Endothelial cell of umbilical vein (primary cell): ENCODE measurements around the gene MYO1F. TPM values are rescaled to one million over a fixed set of nuclear protein-coding genes. Genes with fewer than 3 reads are reported as not detected.
A peak's percentile ranks its signal among the peaks of the same experiment; 100 is the strongest.

Experiments
- BruUV-seq: library from RNA; stranded (reverse); fragments of 400-500 nt; replicated peaks from 2 replicates; lab custom pipeline; 2021; lab: Mats Ljungman, UMichigan
- CTCF ChIA-PET: fragments of 300-600, 350-600 bp; sonication (Branson Sonifier 250); formaldehyde crosslinking; loops from one replicate; lab custom pipeline; 2021; ENCODE audit warnings: antibody characterized with exemption, inconsistent platforms; lab: Charles Lee
- POLR2A ChIA-PET: fragments of 300-600, 350-600 bp; sonication (Branson Sonifier 250); formaldehyde crosslinking; loops from one replicate; lab custom pipeline; 2021; ENCODE audit warnings: antibody characterized with exemption, inconsistent platforms; lab: Charles Lee
- DNase-seq: peaks from one replicate; pipeline ENCODE4 v3.0.0-alpha.2; 2011; ENCODE audit warnings: low read depth, low spot score
- FAIRE-seq: peaks from 2 replicates; lab custom pipeline; 2011; peaks lifted over from hg19 to GRCh38; lab: Jason Lieb, UNC
- H2AFZ ChIP-seq: 2 replicates; pipeline ENCODE4 v1.6.0; 2012; ENCODE audit warnings: low read depth, low read length, control low read depth, inconsistent platforms
- H3K27ac ChIP-seq: 2 replicates; pipeline ENCODE4 v1.5.1; 2011; ENCODE audit warnings: low read depth, mild to moderate bottlenecking, control low read depth, low read length, moderate library complexity; ENCODE audit not compliant: insufficient read depth
- H3K27me3 ChIP-seq, 2 experiments: 2 replicates each; pipeline versions ENCODE4 v1.6.0 to v1.6.1; 2011; ENCODE audit warnings: low read length in 2 of 2, mixed read lengths in 1 of 2; ENCODE audit not compliant: control insufficient read depth in 2 of 2, insufficient read depth in 2 of 2
- H3K36me3 ChIP-seq, 2 experiments: 2 replicates in 1 of 2; 3 replicates in 1 of 2; pipeline ENCODE4 v1.5.1; 2011; ENCODE audit warnings: low read length in 2 of 2, mild to moderate bottlenecking in 1 of 2, moderate library complexity in 1 of 2; ENCODE audit not compliant: control insufficient read depth in 2 of 2, insufficient read depth in 2 of 2; ENCODE audit errors: extremely low read depth in 1 of 2
- H3K4me1 ChIP-seq: 3 replicates; pipeline ENCODE4 v1.5.1; 2011; ENCODE audit warnings: mild to moderate bottlenecking, low read length; ENCODE audit not compliant: control insufficient read depth, insufficient read depth; ENCODE audit errors: extremely low read depth
- H3K4me2 ChIP-seq: 2 replicates; pipeline ENCODE4 v1.6.1; 2011; ENCODE audit warnings: low read length, control low read depth, mixed read lengths; ENCODE audit not compliant: insufficient read depth
- H3K4me3 ChIP-seq, 3 experiments: fragments of 200-600 bp in 1 of 3; sonication (generic), shearing (Covaris generic) in 1 of 3; replicated peaks in 1 of 3; 2 replicates each; pipeline ENCODE4 v1.5.1; 2011 to 2016; ENCODE audit warnings: control low read depth in 3 of 3, low read length in 3 of 3, mild to moderate bottlenecking in 2 of 3, inconsistent platforms in 1 of 3, low read depth in 1 of 3, moderate library complexity in 1 of 3; ENCODE audit not compliant: insufficient read depth in 1 of 3
- H3K79me2 ChIP-seq: 2 replicates; pipeline ENCODE4 v1.6.0; 2012; ENCODE audit warnings: low read length, inconsistent platforms; ENCODE audit not compliant: control insufficient read depth, insufficient read depth
- H3K9ac ChIP-seq: replicated peaks from 2 replicates; pipeline ENCODE3; 2011; ENCODE audit warnings: low read length, control low read depth; ENCODE audit not compliant: insufficient read depth; ENCODE audit errors: extremely low read depth
- H3K9me1 ChIP-seq: replicated peaks from 3 replicates; pipeline ENCODE4 v1.6.0; 2011; ENCODE audit warnings: mild to moderate bottlenecking, low read length; ENCODE audit not compliant: control insufficient read depth, insufficient read depth; ENCODE audit errors: extremely low read depth
- H3K9me3 ChIP-seq: replicated peaks from 2 replicates; pipeline ENCODE4 v1.5.1; 2012; ENCODE audit warnings: low read length, inconsistent platforms; ENCODE audit not compliant: control insufficient read depth, insufficient read depth
- H4K20me1 ChIP-seq: replicated peaks from 2 replicates; pipeline ENCODE3; 2011; ENCODE audit warnings: mild to moderate bottlenecking, low read length; ENCODE audit not compliant: control insufficient read depth, insufficient read depth; ENCODE audit errors: extremely low read depth
- CTCF ChIP-seq, 2 donors: IDR thresholded peaks; 1 replicate in 1 of 2; 2 replicates in 1 of 2; pipeline ENCODE4 v1.5.1; 2011; ENCODE audit warnings: low read length in 2 of 2, mild to moderate bottlenecking in 2 of 2, moderate library complexity in 2 of 2, control low read depth in 1 of 2, inconsistent platforms in 1 of 2, low read depth in 1 of 2; ENCODE audit not compliant: insufficient read depth in 1 of 2; ENCODE audit errors: extremely low read depth in 1 of 2
- EZH2 ChIP-seq: IDR thresholded peaks from 2 replicates; pipeline ENCODE4 v1.6.1; 2012; ENCODE audit warnings: borderline replicate concordance, low read depth, mild to moderate bottlenecking, moderate library complexity, low read length, inconsistent platforms; ENCODE audit not compliant: severe bottlenecking
- FOS ChIP-seq: IDR thresholded peaks from 2 replicates; pipeline ENCODE4 v1.6.1; 2011; ENCODE audit warnings: mild to moderate bottlenecking, low read length, moderate library complexity, borderline replicate concordance; ENCODE audit not compliant: insufficient read depth
- GATA2 ChIP-seq: IDR thresholded peaks from 2 replicates; pipeline ENCODE4 v1.7.0; 2011; ENCODE audit warnings: low read depth, mild to moderate bottlenecking, moderate library complexity, mixed read lengths, low read length; ENCODE audit not compliant: insufficient read length, insufficient read depth
- JUN ChIP-seq: IDR thresholded peaks from 2 replicates; pipeline ENCODE4 v1.6.1; 2011; ENCODE audit warnings: borderline replicate concordance, low read depth; ENCODE audit not compliant: insufficient read length, insufficient read depth
- MAX ChIP-seq: IDR thresholded peaks from 2 replicates; pipeline ENCODE4 v1.6.1; 2011; ENCODE audit not compliant: insufficient read depth, insufficient read length
- MYC ChIP-seq: IDR thresholded peaks from one replicate; pipeline ENCODE4 v1.6.1; 2011; ENCODE audit warnings: mild to moderate bottlenecking, low read depth, low read length
- POLR2A ChIP-seq: IDR thresholded peaks from 2 replicates; pipeline ENCODE4 v1.6.1; 2012; ENCODE audit warnings: low read depth, mild to moderate bottlenecking, control low read depth, low read length
- POLR2AphosphoS5 ChIP-seq: IDR thresholded peaks from 2 replicates; pipeline ENCODE4 v1.6.1; 2012; ENCODE audit warnings: low read depth, mild to moderate bottlenecking, control low read depth, low read length, moderate library complexity; ENCODE audit not compliant: insufficient read depth
- dilution Hi-C: fragments of 300-500 bp; cut with MboI; formaldehyde crosslinking; loops from one replicate; pipeline ENCODE4 v1.15.0; 2019; ENCODE audit warnings: low sequenced_read_pairs; ENCODE audit not compliant: extremely low pct_ligation_motif_present
- intact Hi-C: fragments of 100-400 bp; cut with micrococcal nuclease; formaldehyde crosslinking; loops from one replicate; pipeline ENCODE4 v1.10.0; 2022
- polyA plus RNA-seq, 4 experiments: library from polyadenylated mRNA; depleted of rRNA in 3 of 4; stranded (reverse) in 3 of 4; unstranded in 1 of 4; fragments of >200 nt; gene quantifications; 2 replicates each; pipeline versions ENCODE4 v1.2.1 to v1.2.3, GENCODE V29; 2011 to 2012; ENCODE audit warnings: missing spikeins in 1 of 4
- total RNA-seq: library from RNA; stranded (reverse); gene quantifications from 2 replicates; pipeline ENCODE4 v1.2.3, GENCODE V29; 2021

The MYO1F gene
- total and polyA plus RNA-seq, 2 donors (not counting 3 experiments of a cell fraction or from before 2014, with no cell fraction given): 0.22 to 0.39 TPM

- TF ChIP-seq JUN: no peak
- no peak for TF ChIP-seq MYC
- no peak for TF ChIP-seq FOS
- peak; percentile 38 for TF ChIP-seq POLR2A
- no peaks in the 10 kb centered on the region for H3K4me1 ChIP-seq
- no peak overlapping the region for H3K9ac ChIP-seq
- H2AFZ ChIP-seq: peak overlapping the region; percentile 14
- FAIRE-seq (peak; percentile 63), DNase-seq (peak; percentile 86)
- ChIA-PET CTCF (interaction anchor here (0.8 to 1.9 kb wide), 5 partner anchors 11 to 49 kb away, joined by 3 to 7 read pairs (median 6); no protein-coding TSS in a partner anchor), POLR2A (no interaction called here)
- H3K79me2 ChIP-seq: no peaks in the 10 kb centered on the region
- peaks cover 0 to 3% of the 10 kb centered on the region in 2 experiments for H3K27me3 ChIP-seq
- BruUV-seq: no TSS peak
- no peak overlapping the region for H3K27ac ChIP-seq
- intact Hi-C loops: no loop called here
- no peak overlapping the region for H3K4me3 ChIP-seq
- peak overlapping the region; percentile 37 for H3K4me2 ChIP-seq
- H3K9me3 ChIP-seq: peaks cover 5% of the 10 kb centered on the region
- H3K36me3 ChIP-seq: no peaks in the 10 kb centered on the region
- H4K20me1 ChIP-seq: no peaks in the 10 kb centered on the region
- H3K9me1 ChIP-seq: no peaks in the 10 kb centered on the region
- dilution Hi-C loops: loop anchor here (10.0 kb wide), 1 partner anchor 68 kb away; no protein-coding TSS in a partner anchor
These were observed 15.2 kb upstream of the MYO1F start for GRCh38 chr19:8592231-8593009.

DNA sequence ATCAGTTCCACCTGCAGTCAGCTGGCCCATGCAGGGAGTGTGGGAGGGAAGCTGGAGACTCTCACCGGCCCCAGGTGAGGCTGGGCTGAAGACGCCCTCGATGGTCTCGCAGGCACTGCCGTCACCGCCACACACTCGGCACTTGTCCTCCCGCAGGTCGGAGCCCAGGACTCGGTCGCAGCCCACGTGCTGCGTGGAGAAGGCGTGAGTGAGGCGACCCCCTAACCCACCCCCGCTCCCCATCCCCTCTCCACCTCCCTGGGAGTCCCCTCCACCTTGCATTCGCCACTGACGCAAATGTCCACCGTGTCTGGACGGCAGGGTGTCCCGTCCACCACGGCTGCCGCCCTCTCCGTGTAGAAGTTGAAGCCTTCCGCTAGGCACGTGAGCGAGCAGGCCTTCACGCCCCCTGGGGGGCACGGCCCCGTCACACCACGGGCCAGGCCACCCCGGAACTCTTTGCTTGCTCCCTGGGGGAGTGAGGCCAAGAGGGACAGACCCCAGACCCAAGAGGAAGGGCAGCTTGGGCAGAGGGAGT lies 12.0 kb upstream of the MYO1F start:
- FAIRE-seq (no peak), DNase-seq (no peak)
- no peak overlapping the region for H3K27ac ChIP-seq
- no peaks in the 10 kb centered on the region for H4K20me1 ChIP-seq
- ChIA-PET POLR2A (no interaction called here), CTCF (interaction anchor here (2.8 kb wide), 1 partner anchor 10 kb away, joined by 15 read pairs; no protein-coding TSS in a partner anchor)
- TF ChIP-seq POLR2A (no peak), JUN (no peak), FOS (no peak), EZH2 (no peak), POLR2AphosphoS5 (no peak), CTCF (IDR thresholded peaks at IDR 0.05; ENCODE audit: extremely low read depth in 1 of 2, insufficient read depth in 1 of 2, low read depth in 1 of 2, low read length in 2 of 2) (no peak), MAX (no peak), MYC (no peak), GATA2 (no peak)
- H3K36me3 ChIP-seq: no peaks in the 10 kb centered on the region
- H3K4me2 ChIP-seq: no peak overlapping the region
- H3K27me3 ChIP-seq: peaks cover 0 to 3% of the 10 kb centered on the region in 2 experiments
- intact Hi-C loops (no loop called here), dilution Hi-C loops (no loop called here)
- H3K4me3 ChIP-seq: no peak overlapping the region
- no TSS peak for BruUV-seq
- no peaks in the 10 kb centered on the region for H3K4me1 ChIP-seq
- H3K79me2 ChIP-seq: no peaks in the 10 kb centered on the region
- H3K9me3 ChIP-seq: peaks cover 5% of the 10 kb centered on the region
- no peak overlapping the region for H2AFZ ChIP-seq
- no peaks in the 10 kb centered on the region for H3K9me1 ChIP-seq
- no peak overlapping the region for H3K9ac ChIP-seq
